Gastroesophageal sphincter (tissue), 3 donors: ENCODE measurements around the gene MACROD1.

Source experiments
- EP300 ChIP-seq: sonication (generic); formaldehyde crosslinking; IDR thresholded peaks from one replicate; pipeline ENCODE4 v1.6.1; 2017; ENCODE audit warnings: antibody characterized with exemption, mild to moderate bottlenecking
- POLR2A ChIP-seq, 2 donors: fragments of 450-650 bp; IDR thresholded peaks; one replicate each; pipeline ENCODE4 v1.6.1; 2017; ENCODE audit warnings: antibody characterized with exemption in 2 of 2, mild to moderate bottlenecking in 2 of 2, moderate library complexity in 1 of 2
- POLR2AphosphoS5 ChIP-seq: sonication (generic); formaldehyde crosslinking; IDR thresholded peaks from one replicate; pipeline ENCODE4 v1.6.1; 2017; ENCODE audit warnings: antibody characterized with exemption
- TF ChIP-seq, protein P1 (sequence below), 4 experiments: fragments of 200-600 bp in 2 of 4; fragments of 450-650 bp in 2 of 4; sonication (generic) in 1 of 4; IDR thresholded peaks; one replicate each; pipeline ENCODE4 v1.5.1; 2017 to 2019; ENCODE audit warnings: antibody characterized with exemption in 4 of 4, mild to moderate bottlenecking in 2 of 4, moderate library complexity in 2 of 4

DNA sequence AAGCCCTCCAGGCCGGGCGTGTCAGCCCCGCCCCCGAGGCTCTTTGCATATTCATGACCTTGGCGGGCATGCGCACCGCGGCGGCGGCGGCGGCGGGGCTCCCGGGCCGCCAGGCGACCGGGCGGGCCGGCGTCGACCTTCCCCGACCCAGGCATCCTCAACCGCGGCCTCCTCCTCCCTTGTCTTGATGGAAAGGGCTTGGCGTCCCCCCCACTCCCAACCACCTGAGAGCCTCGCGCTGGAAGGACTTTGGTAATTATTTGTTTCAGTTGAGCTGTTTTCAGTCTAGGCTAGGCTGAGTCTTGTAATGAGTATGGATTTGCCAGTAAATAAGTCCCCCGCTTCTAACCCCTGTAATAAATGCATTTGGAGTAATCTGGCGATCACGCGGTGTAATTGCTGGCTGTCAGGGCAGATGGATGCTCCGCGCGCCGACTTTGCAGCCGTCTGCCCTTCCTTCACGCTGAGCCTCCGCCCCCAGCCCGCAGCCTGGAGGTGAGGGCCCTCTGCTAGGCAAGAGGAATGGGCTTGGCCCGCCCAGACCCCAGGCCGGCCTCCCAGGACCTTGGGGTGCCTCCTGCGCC, 105.0 kb downstream of the MACROD1 start:
- TF ChIP-seq POLR2AphosphoS5 (no peak), POLR2A (IDR thresholded peaks at IDR 0.05) (no peak), EP300 (no peak)
- TF ChIP-seq, protein P1, sequence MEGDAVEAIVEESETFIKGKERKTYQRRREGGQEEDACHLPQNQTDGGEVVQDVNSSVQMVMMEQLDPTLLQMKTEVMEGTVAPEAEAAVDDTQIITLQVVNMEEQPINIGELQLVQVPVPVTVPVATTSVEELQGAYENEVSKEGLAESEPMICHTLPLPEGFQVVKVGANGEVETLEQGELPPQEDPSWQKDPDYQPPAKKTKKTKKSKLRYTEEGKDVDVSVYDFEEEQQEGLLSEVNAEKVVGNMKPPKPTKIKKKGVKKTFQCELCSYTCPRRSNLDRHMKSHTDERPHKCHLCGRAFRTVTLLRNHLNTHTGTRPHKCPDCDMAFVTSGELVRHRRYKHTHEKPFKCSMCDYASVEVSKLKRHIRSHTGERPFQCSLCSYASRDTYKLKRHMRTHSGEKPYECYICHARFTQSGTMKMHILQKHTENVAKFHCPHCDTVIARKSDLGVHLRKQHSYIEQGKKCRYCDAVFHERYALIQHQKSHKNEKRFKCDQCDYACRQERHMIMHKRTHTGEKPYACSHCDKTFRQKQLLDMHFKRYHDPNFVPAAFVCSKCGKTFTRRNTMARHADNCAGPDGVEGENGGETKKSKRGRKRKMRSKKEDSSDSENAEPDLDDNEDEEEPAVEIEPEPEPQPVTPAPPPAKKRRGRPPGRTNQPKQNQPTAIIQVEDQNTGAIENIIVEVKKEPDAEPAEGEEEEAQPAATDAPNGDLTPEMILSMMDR (IDR thresholded peaks at IDR 0.05): no peak
